Natural killer cell (primary cell): ENCODE results near the gene RPL37A. TPM values are rescaled to one million over a fixed set of nuclear protein-coding genes. Genes with fewer than 3 reads are reported as not detected.
A peak's percentile ranks its signal among the peaks of the same experiment; 100 is the strongest.

ENCODE experiments used
- ATAC-seq, 3 donors: fragments of 150-1000 bp in 2 of 3; fragments of 200-7000 bp in 1 of 3; cut with Tn5 transposase; 1 replicate in 1 of 3; 2 replicates in 2 of 3; pipeline ENCODE4 v1.10.0; 2021; ENCODE audit warnings: mild to moderate bottlenecking in 2 of 3, moderate library complexity in 2 of 3
- DNase-seq, 2 donors: peaks; one replicate each; pipeline versions ENCODE4 v3.0.0 to v3.0.0-alpha.2; 2013 to 2021; ENCODE audit warnings: mixed read lengths in 1 of 2
- H3K27ac ChIP-seq: one replicate; pipeline ENCODE4 v1.5.1; 2013; ENCODE audit warnings: mild to moderate bottlenecking, low read length
- H3K27me3 ChIP-seq: one replicate; pipeline ENCODE4 v1.6.1; 2013; ENCODE audit warnings: low read length; ENCODE audit not compliant: control insufficient read depth, insufficient read depth
- H3K36me3 ChIP-seq: one replicate; pipeline ENCODE4 v1.6.1; 2013; ENCODE audit warnings: low read length; ENCODE audit not compliant: control insufficient read depth, insufficient read depth
- H3K4me1 ChIP-seq: one replicate; pipeline ENCODE4 v1.6.1; 2013; ENCODE audit warnings: low read length; ENCODE audit not compliant: control insufficient read depth, insufficient read depth
- H3K4me3 ChIP-seq: one replicate; pipeline ENCODE4 v1.5.1; 2013; ENCODE audit warnings: low read length
- H3K9me3 ChIP-seq: one replicate; pipeline ENCODE4 v1.6.1; 2013; ENCODE audit warnings: low read length; ENCODE audit not compliant: control insufficient read depth, insufficient read depth
- H3K27ac Mint-ChIP-seq, 2 donors: one replicate each; pipeline ENCODE4 v1.8.0; 2022; ENCODE audit warnings: mild to moderate bottlenecking in 2 of 2, mixed read lengths in 2 of 2, moderate library complexity in 1 of 2
- H3K27me3 Mint-ChIP-seq, 2 donors: one replicate each; pipeline ENCODE4 v1.8.0; 2022; ENCODE audit warnings: low read depth in 2 of 2, mixed read lengths in 2 of 2
- H3K36me3 Mint-ChIP-seq: one replicate; pipeline ENCODE4 v1.8.0; 2022; ENCODE audit warnings: mixed read lengths
- H3K4me1 Mint-ChIP-seq, 2 donors: one replicate each; pipeline ENCODE4 v1.8.0; 2022; ENCODE audit warnings: mixed read lengths in 2 of 2
- H3K4me3 Mint-ChIP-seq: one replicate; pipeline ENCODE4 v1.8.0; 2022; ENCODE audit warnings: mild to moderate bottlenecking, moderate library complexity, mixed read lengths
- H3K9me3 Mint-ChIP-seq, 2 donors: one replicate each; pipeline ENCODE4 v1.8.0; 2022; ENCODE audit warnings: mixed read lengths in 2 of 2
- WGBS: methylation state at CpG from one replicate; pipeline ENCODE4 v1.1.7; 2013; ENCODE audit warnings: missing lambda C conversion rate; ENCODE audit not compliant: insufficient coverage; 5-methylcytosine and 5-hydroxymethylcytosine counted together
- intact Hi-C: fragments of 100-400 bp; cut with micrococcal nuclease; formaldehyde crosslinking; loops from one replicate; pipeline ENCODE4 v1.14.2; 2022
- total RNA-seq, 4 donors: library from RNA; stranded (reverse); fragments of 120-200 nt in 1 of 4; gene quantifications; one replicate each; pipeline versions ENCODE4 v1.2.3 to v1.2.4, GENCODE V29; 2013 to 2022
- TF ChIP-seq, protein P1 (sequence below): fragments of 200-600 bp; IDR thresholded peaks from one replicate; pipeline ENCODE4 v1.8.0; 2022; ENCODE audit warnings: antibody characterized with exemption

Gene RPL37A
- total RNA-seq, 3 donors from 2014 or later (not counting 1 experiment from before 2014, with no cell fraction given), result 1,429 to 1,793 (median 1,744) TPM

- Histone ChIP-seq H3K27ac (no peak overlapping the region), H3K4me1 (peaks cover 5% of the 10 kb centered on the region), H3K36me3 (peaks cover 48% of the 10 kb centered on the region), H3K4me3 (no peak overlapping the region), H3K27me3 (no peaks in the 10 kb centered on the region), H3K9me3 (no peaks in the 10 kb centered on the region)
- no peak overlapping the region for H3K4me3 Mint-ChIP-seq
- peaks cover 42 to 47% of the 10 kb centered on the region in 2 donors for H3K4me1 Mint-ChIP-seq
- DNase-seq (no peak), ATAC-seq (no peak)
- TF ChIP-seq, protein P1, sequence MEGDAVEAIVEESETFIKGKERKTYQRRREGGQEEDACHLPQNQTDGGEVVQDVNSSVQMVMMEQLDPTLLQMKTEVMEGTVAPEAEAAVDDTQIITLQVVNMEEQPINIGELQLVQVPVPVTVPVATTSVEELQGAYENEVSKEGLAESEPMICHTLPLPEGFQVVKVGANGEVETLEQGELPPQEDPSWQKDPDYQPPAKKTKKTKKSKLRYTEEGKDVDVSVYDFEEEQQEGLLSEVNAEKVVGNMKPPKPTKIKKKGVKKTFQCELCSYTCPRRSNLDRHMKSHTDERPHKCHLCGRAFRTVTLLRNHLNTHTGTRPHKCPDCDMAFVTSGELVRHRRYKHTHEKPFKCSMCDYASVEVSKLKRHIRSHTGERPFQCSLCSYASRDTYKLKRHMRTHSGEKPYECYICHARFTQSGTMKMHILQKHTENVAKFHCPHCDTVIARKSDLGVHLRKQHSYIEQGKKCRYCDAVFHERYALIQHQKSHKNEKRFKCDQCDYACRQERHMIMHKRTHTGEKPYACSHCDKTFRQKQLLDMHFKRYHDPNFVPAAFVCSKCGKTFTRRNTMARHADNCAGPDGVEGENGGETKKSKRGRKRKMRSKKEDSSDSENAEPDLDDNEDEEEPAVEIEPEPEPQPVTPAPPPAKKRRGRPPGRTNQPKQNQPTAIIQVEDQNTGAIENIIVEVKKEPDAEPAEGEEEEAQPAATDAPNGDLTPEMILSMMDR, result no peak
- H3K36me3 Mint-ChIP-seq, result peaks cover 28% of the 10 kb centered on the region
- WGBS, result 68% methylated on average over 1 of the region's 1 CpG
- no peaks in the 10 kb centered on the region for H3K27me3 Mint-ChIP-seq
- intact Hi-C loops, result no loop called here
- H3K9me3 Mint-ChIP-seq, result no peaks in the 10 kb centered on the region
- H3K27ac Mint-ChIP-seq, result peak overlapping the region; percentile 24 to 71
Observed at GRCh38 chr2:216504376-216504762, 5.7 kb downstream of the RPL37A start.

DNA sequence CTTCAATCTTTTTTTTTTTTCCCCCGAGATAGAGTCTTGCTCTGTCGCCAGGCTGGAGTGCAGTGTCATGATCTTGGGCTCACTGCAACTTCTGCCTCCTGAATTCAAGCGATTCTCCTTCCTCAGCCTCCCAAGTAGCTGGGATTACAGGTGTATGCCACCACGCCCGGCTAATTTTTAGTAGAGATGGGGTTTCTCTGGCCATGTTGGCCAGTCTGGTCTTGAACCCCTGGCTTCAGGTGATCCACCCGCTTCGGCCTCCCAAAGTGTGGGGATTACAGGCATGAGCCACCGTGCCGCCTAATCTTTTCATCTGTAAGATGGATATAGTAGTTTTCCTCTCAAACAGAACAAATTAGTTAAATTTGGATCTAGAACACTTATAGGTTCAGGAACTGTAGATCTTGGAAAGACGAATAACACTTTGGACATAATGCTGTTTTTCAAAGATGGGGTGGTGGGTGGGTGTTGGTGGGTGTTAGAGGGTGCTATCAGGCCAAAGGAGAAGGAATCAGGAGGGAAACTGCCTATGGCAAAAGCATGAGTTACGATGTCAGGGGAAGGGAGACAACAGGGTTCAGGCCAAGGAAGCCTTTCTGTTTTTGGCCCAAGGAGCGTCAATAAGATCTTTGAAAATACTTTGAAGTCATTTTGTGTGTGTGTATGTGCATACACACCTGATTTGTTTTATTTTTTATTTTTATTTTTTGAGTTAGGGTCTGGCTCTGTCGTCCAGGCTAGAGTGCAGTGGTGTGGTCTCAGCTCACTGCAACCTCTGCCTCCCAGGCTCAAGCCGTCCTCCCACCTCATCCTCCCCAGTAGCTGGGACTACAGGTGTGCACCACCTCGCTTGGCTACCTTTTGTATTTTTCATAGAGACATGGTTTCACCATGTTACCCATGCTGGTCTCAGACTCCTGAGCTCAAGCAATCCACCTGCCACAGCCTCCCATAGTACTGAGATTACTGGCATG is 6.8 kb downstream of the RPL37A start:
- Mint-ChIP-seq H3K27ac (peak overlapping the region; percentile 72 to 75), H3K4me1 (peaks cover 33 to 37% of the 10 kb centered on the region in 2 donors), H3K36me3 (peaks cover 20% of the 10 kb centered on the region), H3K27me3 (no peaks in the 10 kb centered on the region), H3K9me3 (no peaks in the 10 kb centered on the region), H3K4me3 (no peak overlapping the region)
- Histone ChIP-seq H3K9me3 (no peaks in the 10 kb centered on the region), H3K4me3 (no peak overlapping the region), H3K4me1 (no peaks in the 10 kb centered on the region), H3K27ac (no peak overlapping the region), H3K36me3 (peaks cover 39% of the 10 kb centered on the region), H3K27me3 (no peaks in the 10 kb centered on the region)
- intact Hi-C loops, result no loop called here
- TF ChIP-seq, protein P1, result no peak
- DNase-seq (no peak), ATAC-seq (no peak)
- WGBS, result 95% methylated on average over 13 of the region's 15 CpGs

DNA sequence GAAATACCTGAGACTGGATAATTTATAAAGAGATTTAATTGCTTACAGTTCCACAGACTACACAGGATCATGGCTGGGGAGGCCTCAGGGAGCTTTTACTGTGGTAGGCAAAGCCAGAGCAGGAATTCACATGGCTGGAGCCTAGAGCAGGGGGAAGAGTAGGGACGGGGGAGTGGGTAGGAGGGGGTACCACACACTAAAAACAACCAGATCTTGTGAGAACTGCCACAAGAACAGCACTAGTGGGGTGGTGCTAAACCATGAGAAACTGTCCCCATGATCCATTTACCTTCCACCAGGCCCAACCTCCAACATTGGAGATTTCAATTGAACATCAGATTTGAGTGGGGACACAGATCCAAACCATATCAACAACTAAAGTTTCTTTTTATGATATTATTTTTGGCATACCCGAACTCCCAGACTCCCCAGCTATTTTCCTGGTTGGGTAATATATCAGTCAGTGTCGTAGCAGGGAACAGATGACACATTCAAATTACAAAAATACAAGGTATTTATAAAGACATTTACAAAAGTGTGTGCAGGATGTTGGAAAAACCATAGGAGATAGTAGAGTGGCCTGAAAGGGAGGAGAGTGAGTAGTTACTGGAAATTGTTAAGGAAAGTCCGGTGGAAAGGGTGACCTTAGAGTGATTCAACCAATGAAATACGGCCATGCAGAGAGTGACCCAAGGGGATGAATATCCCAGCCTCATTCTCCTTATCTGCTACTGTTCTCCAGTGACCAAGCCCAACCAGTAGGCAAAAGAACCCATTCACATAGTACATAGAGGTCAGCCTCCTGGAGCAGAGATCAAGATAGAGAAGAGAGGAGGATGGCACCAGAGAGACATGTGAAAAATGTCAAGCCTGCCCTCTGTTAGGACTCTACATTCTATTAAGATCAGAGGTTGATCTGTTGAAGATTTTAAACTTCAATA is 8.8 kb downstream of the RPL37A start:
- no peaks in the 10 kb centered on the region for H3K4me1 ChIP-seq
- no peak overlapping the region for H3K27ac ChIP-seq
- no peak for ATAC-seq
- Mint-ChIP-seq H3K4me1 (peaks cover 24 to 27% of the 10 kb centered on the region in 2 donors), H3K9me3 (no peaks in the 10 kb centered on the region), H3K36me3 (peaks cover 6% of the 10 kb centered on the region), H3K4me3 (no peak overlapping the region), H3K27ac (peak overlapping the region; percentile 72 to 75), H3K27me3 (no peaks in the 10 kb centered on the region)
- no peaks in the 10 kb centered on the region for H3K27me3 ChIP-seq
- TF ChIP-seq, protein P1, result no peak
- 89% methylated on average over 4 of the region's 5 CpGs for WGBS
- no peaks in the 10 kb centered on the region for H3K9me3 ChIP-seq
- intact Hi-C loops, result no loop called here
- H3K36me3 ChIP-seq, result peaks cover 22% of the 10 kb centered on the region
- H3K4me3 ChIP-seq, result no peak overlapping the region
- no peak for DNase-seq
